HepG2 (cell line): ENCODE results near the gene ASF1B. TPM values are rescaled to one million over a fixed set of nuclear protein-coding genes. Genes with fewer than 3 reads are reported as not detected.

Experiments
- ATAC-seq: fragments of 200-7000 bp; cut with Tn5 transposase; 3 replicates; pipeline ENCODE4 v1.9.1; 2020; ENCODE audit warnings: mild to moderate bottlenecking, moderate library complexity
- BruUV-seq: library from RNA; stranded (reverse); fragments of 400-500 nt; replicated peaks from 2 replicates; lab custom pipeline; 2021; lab: Mats Ljungman, UMichigan
- CTCF ChIA-PET: fragments of 300-600 bp; formaldehyde crosslinking; extraction: SDS; loops from one replicate; lab custom pipeline; 2021; ENCODE audit warnings: low total read pairs, inconsistent platforms, low intra/inter-chr PET ratio; lab: Yijun Ruan, JAX
- POLR2A ChIA-PET: fragments of 350-600 bp; sonication (Branson Sonifier 250); formaldehyde crosslinking; loops from one replicate; lab custom pipeline; 2020; ENCODE audit warnings: antibody characterized with exemption, inconsistent platforms; lab: Yijun Ruan, JAX
- DNase-seq: peaks from one replicate; pipeline ENCODE4 v3.0.0-alpha.2; 2015; ENCODE audit warnings: low spot score
- FAIRE-seq: peaks from 3 replicates; lab custom pipeline; 2011; peaks lifted over from hg19 to GRCh38; lab: Jason Lieb, UNC
- H2AFZ ChIP-seq: one replicate; pipeline ENCODE4 v1.6.1; 2011; ENCODE audit warnings: low read length, inconsistent platforms
- H3K27ac ChIP-seq: fragments of 300-600 bp; 3 replicates; pipeline ENCODE4 v1.8.0; 2011; ENCODE audit warnings: mixed run types, mild to moderate bottlenecking, mixed read lengths, low read length, inconsistent platforms; ENCODE audit not compliant: insufficient read depth; ENCODE audit errors: extremely low read length
- H3K27me3 ChIP-seq, 2 experiments: fragments of 200-600 bp in 1 of 2; 2 replicates in 1 of 2; 3 replicates in 1 of 2; pipeline versions ENCODE4 v1.6.0 to v1.8.0; 2011; ENCODE audit warnings: low read length in 2 of 2, mild to moderate bottlenecking in 2 of 2, moderate library complexity in 2 of 2, inconsistent platforms in 1 of 2; ENCODE audit not compliant: insufficient read depth in 2 of 2, control insufficient read depth in 1 of 2
- H3K36me3 ChIP-seq, 2 experiments: fragments of 200-600 bp in 1 of 2; replicated peaks in 1 of 2; 2 replicates in 1 of 2; 3 replicates in 1 of 2; pipeline versions ENCODE4 v1.5.1 to v1.8.0; 2011; ENCODE audit warnings: low read length in 2 of 2, inconsistent platforms in 1 of 2; ENCODE audit not compliant: insufficient read depth in 2 of 2, control insufficient read depth in 1 of 2
- H3K4me1 ChIP-seq: 2 replicates; pipeline ENCODE4 v1.5.1; 2012; ENCODE audit warnings: low read length, inconsistent platforms; ENCODE audit not compliant: insufficient read depth
- H3K4me2 ChIP-seq: 2 replicates; pipeline ENCODE4 v1.6.0; 2011; ENCODE audit warnings: low read depth, low read length, inconsistent platforms
- H3K4me3 ChIP-seq, 3 experiments: fragments of 200-600 bp in 1 of 3; sonication (generic), shearing (Covaris generic) in 1 of 3; replicated peaks in 1 of 3; 2 replicates each; pipeline ENCODE4 v1.5.1; 2011 to 2016; ENCODE audit warnings: low read length in 3 of 3, inconsistent platforms in 2 of 3, low read depth in 2 of 3, mild to moderate bottlenecking in 2 of 3, control low read depth in 1 of 3, mixed read lengths in 1 of 3; ENCODE audit not compliant: insufficient read depth in 1 of 3
- H3K79me2 ChIP-seq: one replicate; pipeline ENCODE4 v1.6.1; 2011; ENCODE audit warnings: low read length, inconsistent platforms; ENCODE audit not compliant: insufficient read depth
- H3K9ac ChIP-seq: 2 replicates; pipeline ENCODE4 v1.6.0; 2011; ENCODE audit warnings: mild to moderate bottlenecking, low read depth, low read length, inconsistent platforms; ENCODE audit not compliant: insufficient read depth
- H3K9me3 ChIP-seq: 2 replicates; pipeline ENCODE4 v1.5.1; 2012; ENCODE audit warnings: mild to moderate bottlenecking, low read length
- H4K20me1 ChIP-seq: 2 replicates; pipeline ENCODE4 v1.6.0; 2011; ENCODE audit warnings: inconsistent platforms, mild to moderate bottlenecking, low read length, moderate library complexity; ENCODE audit not compliant: insufficient read depth
- BATF2 ChIP-seq: sonication (generic); formaldehyde crosslinking; IDR thresholded peaks from 2 replicates; pipeline ENCODE4 v1.8.0; 2022; ENCODE audit warnings: mild to moderate bottlenecking, missing genetic modification reagents, moderate library complexity
- FOXC1 ChIP-seq: sonication (generic); formaldehyde crosslinking; IDR thresholded peaks from 2 replicates; pipeline ENCODE4 v1.8.0; 2022; ENCODE audit warnings: mild to moderate bottlenecking, missing genetic modification reagents, borderline replicate concordance
- MXI1 ChIP-seq: IDR thresholded peaks from 3 replicates; pipeline ENCODE4 v1.6.1; 2012; ENCODE audit warnings: low read depth, low read length, inconsistent platforms, borderline replicate concordance
- SP2 ChIP-seq: sonication (generic); formaldehyde crosslinking; IDR thresholded peaks from 2 replicates; pipeline ENCODE4 v1.5.1; 2020; ENCODE audit warnings: mild to moderate bottlenecking, missing genetic modification reagents
- ZBTB34 ChIP-seq: sonication (generic); formaldehyde crosslinking; IDR thresholded peaks from 2 replicates; pipeline ENCODE4 v1.8.0; 2022; ENCODE audit warnings: mild to moderate bottlenecking, missing genetic modification reagents
- ZMYM3 ChIP-seq: sonication (generic); formaldehyde crosslinking; IDR thresholded peaks from 2 replicates; pipeline ENCODE4 v1.5.1; 2020; ENCODE audit warnings: mild to moderate bottlenecking, missing genetic modification reagents
- ZNF280D ChIP-seq: sonication (generic); formaldehyde crosslinking; IDR thresholded peaks from 2 replicates; pipeline ENCODE4 v1.5.1; 2020; ENCODE audit warnings: mild to moderate bottlenecking, missing genetic modification reagents
- ZNF3 ChIP-seq: IDR thresholded peaks from 2 replicates; pipeline ENCODE4 v1.7.0; 2017; ENCODE audit warnings: inconsistent platforms
- ZNF441 ChIP-seq: sonication (generic); formaldehyde crosslinking; IDR thresholded peaks from 2 replicates; pipeline ENCODE4 v1.7.0; 2021; ENCODE audit warnings: missing genetic modification reagents, borderline replicate concordance
- ZNF75D ChIP-seq: sonication (generic); formaldehyde crosslinking; IDR thresholded peaks from 2 replicates; pipeline ENCODE4 v1.8.1; 2023; ENCODE audit warnings: missing genetic modification reagents, mild to moderate bottlenecking, borderline replicate concordance
- ZNF782 ChIP-seq: sonication (generic); formaldehyde crosslinking; IDR thresholded peaks from 2 replicates; pipeline ENCODE4 v1.4.0; 2020; ENCODE audit warnings: missing genetic modification reagents, mild to moderate bottlenecking, borderline replicate concordance
- ZNF83 ChIP-seq: sonication (generic); formaldehyde crosslinking; IDR thresholded peaks from 2 replicates; pipeline ENCODE4 v1.4.0; 2020; ENCODE audit warnings: missing genetic modification reagents, mild to moderate bottlenecking, borderline replicate concordance
- WGBS: methylation state at CpG from one replicate; pipeline ENCODE4 v1.1.6; 2017; ENCODE audit warnings: low lambda C conversion rate; 5-methylcytosine and 5-hydroxymethylcytosine counted together
- in situ Hi-C: cut with HindIII; loops from 2 replicates; pipeline ENCODE4 v1.10.0; 2017; ENCODE audit warnings: low pct_unique_long_range_greater_than_20kb; ENCODE audit not compliant: extremely low pct_ligation_motif_present
- intact Hi-C: fragments of 100-400 bp; cut with micrococcal nuclease; formaldehyde crosslinking; loops from one replicate; pipeline ENCODE4 v1.10.0; 2022; ENCODE audit not compliant: unreplicated experiment
- polyA plus RNA-seq, 8 experiments: library from polyadenylated mRNA; depleted of rRNA in 3 of 8; stranded (reverse) in 7 of 8; unstranded in 1 of 8; fragments of >200 nt; fragmentation: Illumina TruSeq in 4 of 8; extraction: Trizol in 4 of 8; gene quantifications; 2 replicates each; pipeline versions ENCODE4 v1.2.1 to v1.2.3, GENCODE V29; 2011 to 2016; ENCODE audit warnings: low read depth in 4 of 8, missing spikeins in 1 of 8, mixed read lengths in 1 of 8; ENCODE audit not compliant: insufficient read depth in 1 of 8
- total RNA-seq, 5 experiments: library from RNA; depleted of rRNA; stranded (reverse); fragments of >200 nt; fragmentation: Illumina TruSeq; extraction: Trizol; gene quantifications; 2 replicates each; pipeline ENCODE4 v1.2.3, GENCODE V29; 2016; ENCODE audit warnings: low read depth in 1 of 5

The ASF1B gene
- total and polyA plus RNA-seq, 2 of the 13 experiments (the other 11 are each of a cell fraction or from before 2014, with no cell fraction given), result 18.2 to 24.8 TPM

- TF ChIP-seq ZNF75D, result no peak
These were observed 48.8 kb upstream of the ASF1B start (continued) for GRCh38 chr19:14185158-14185557.

GRCh38 chr19:14183741-14184350 is 47.5 kb upstream of the ASF1B start:
- H3K4me1 ChIP-seq, result peaks cover 22% of the 10 kb centered on the region
- H3K79me2 ChIP-seq, result no peaks in the 10 kb centered on the region
- ATAC-seq (peak; percentile 29), FAIRE-seq (no peak), DNase-seq (no peak)
- in situ Hi-C loops, result no loop called here
- no peak overlapping the region for H2AFZ ChIP-seq
- H3K27me3 ChIP-seq, result peaks cover 0 to 6% of the 10 kb centered on the region in 2 experiments; a peak in 1 of 5 replicates
- intact Hi-C loops, result no loop called here
- ChIA-PET CTCF (no interaction called here), POLR2A (interaction anchor here (1.0 kb wide), 1 partner anchor 47 kb away, joined by 4 read pairs; the partner anchor contains the start of gene ASF1B)
- no peaks in the 10 kb centered on the region for H4K20me1 ChIP-seq
- no peak overlapping the region for H3K4me3 ChIP-seq
- H3K36me3 ChIP-seq, result no peaks in the 10 kb centered on the region
- TF ChIP-seq ZNF3 (CRISPR knock-in tag), result no peak
- TF ChIP-seq ZNF441 (CRISPR knock-in tag), result no peak
- no peak for TF ChIP-seq SP2
- no peak for TF ChIP-seq FOXC1 (CRISPR knock-in tag)
- no peak for TF ChIP-seq ZNF782
- no peak for TF ChIP-seq MXI1
- no peak for TF ChIP-seq ZNF280D
- no peak for TF ChIP-seq ZNF83
- TF ChIP-seq ZBTB34 (CRISPR knock-in tag), result no peak
- no peak for TF ChIP-seq ZMYM3 (CRISPR knock-in tag)
- no peak for TF ChIP-seq BATF2 (CRISPR knock-in tag)
- 39% methylated on average over 7 of the region's 14 CpGs for WGBS
- H3K4me2 ChIP-seq, result no peak overlapping the region
- no TSS peak for BruUV-seq
- H3K9me3 ChIP-seq, result no peaks in the 10 kb centered on the region
- H3K9ac ChIP-seq, result no peak overlapping the region
- no peak overlapping the region for H3K27ac ChIP-seq
